ENCODE measurements around the gene RAB40AL.
A peak's percentile ranks its signal among the peaks of the same experiment; 100 is the strongest.
"Not testable (repeated sequence)": the region's sequence is repeated elsewhere in the genome, so short reads cannot be mapped to it uniquely, and the experiment has no call there.

RAB40AL gene

GRCh38 chrX:102936972-102937371 is at the start of gene RAB40AL:
Gene RAB40AL (plus strand): TSS chrX:102937272. CDS start chrX:102937319, 47 bp downstream.
- DNase-seq = not testable (repeated sequence)

GRCh38 chrX:102887687-102888086 is 49.4 kb upstream of the RAB40AL start:
- no peak for DNase-seq

GRCh38 chrX:102892103-102892502 is 45.0 kb upstream of the RAB40AL start:
- no peak for DNase-seq

GRCh38 chrX:102899940-102900916 is 36.8 kb upstream of the RAB40AL start:
- peak; percentile 76 for DNase-seq

GRCh38 chrX:102902355-102902754 is 34.7 kb upstream of the RAB40AL start:
- no peak for DNase-seq

GRCh38 chrX:102930990-102931756 is 5.9 kb upstream of the RAB40AL start:
- DNase-seq = no peak

- peak; percentile 25 to 37 for DNase-seq
Measured at GRCh38 chrX:102934624-102935023, 2.4 kb upstream of the RAB40AL start.

GRCh38 chrX:102950908-102951866 is 14.1 kb downstream of the RAB40AL start:
- DNase-seq = peak; percentile 66 to 68

- DNase-seq = no peak
Measured at GRCh38 chrX:102957751-102958150, 20.7 kb downstream of the RAB40AL start.

- no peak for DNase-seq
Measured at GRCh38 chrX:102958794-102959193, 21.7 kb downstream of the RAB40AL start.

- DNase-seq = no peak
Measured at GRCh38 chrX:102959471-102959870, 22.4 kb downstream of the RAB40AL start.

- no peak for DNase-seq
Measured at GRCh38 chrX:102963955-102964354, 26.9 kb downstream of the RAB40AL start.

GRCh38 chrX:102964940-102965339 is 27.9 kb downstream of the RAB40AL start:
- DNase-seq = no peak

- no peak for DNase-seq
Measured at GRCh38 chrX:102966701-102967100, 29.6 kb downstream of the RAB40AL start.

- DNase-seq = no peak
Measured at GRCh38 chrX:102968216-102968615, 31.1 kb downstream of the RAB40AL start.

GRCh38 chrX:102971536-102971935 is 34.5 kb downstream of the RAB40AL start:
- DNase-seq = not testable (repeated sequence)

- no peak for DNase-seq
Measured at GRCh38 chrX:102975016-102975415, 37.9 kb downstream of the RAB40AL start.

- no peak for DNase-seq
Measured at GRCh38 chrX:102976286-102976685, 39.2 kb downstream of the RAB40AL start.

- no peak for DNase-seq
Measured at GRCh38 chrX:102976793-102977495, 39.9 kb downstream of the RAB40AL start.

- DNase-seq = no peak
Measured at GRCh38 chrX:102978594-102978993, 41.5 kb downstream of the RAB40AL start.

- DNase-seq = no peak
Measured at GRCh38 chrX:102979536-102979935, 42.5 kb downstream of the RAB40AL start.

GRCh38 chrX:102983205-102983604 is 46.1 kb downstream of the RAB40AL start:
- no peak for DNase-seq

All from stimulated activated CD4-positive, alpha-beta T cell treated with anti-CD3 and anti-CD28 coated beads, Interleukin-2, amount 100 ng/mL, for 24 hours (primary cell).